ENCODE measurements around the gene PCDHGC4. TPM values are rescaled to one million over a fixed set of nuclear protein-coding genes. Genes with fewer than 3 reads are reported as not detected.

Gene PCDHGC4
- total and polyA plus RNA-seq, 2 of the 13 experiments (the other 11 are each of a cell fraction or from before 2014, with no cell fraction given), result 0.07 TPM; not detected in 1

DNA sequence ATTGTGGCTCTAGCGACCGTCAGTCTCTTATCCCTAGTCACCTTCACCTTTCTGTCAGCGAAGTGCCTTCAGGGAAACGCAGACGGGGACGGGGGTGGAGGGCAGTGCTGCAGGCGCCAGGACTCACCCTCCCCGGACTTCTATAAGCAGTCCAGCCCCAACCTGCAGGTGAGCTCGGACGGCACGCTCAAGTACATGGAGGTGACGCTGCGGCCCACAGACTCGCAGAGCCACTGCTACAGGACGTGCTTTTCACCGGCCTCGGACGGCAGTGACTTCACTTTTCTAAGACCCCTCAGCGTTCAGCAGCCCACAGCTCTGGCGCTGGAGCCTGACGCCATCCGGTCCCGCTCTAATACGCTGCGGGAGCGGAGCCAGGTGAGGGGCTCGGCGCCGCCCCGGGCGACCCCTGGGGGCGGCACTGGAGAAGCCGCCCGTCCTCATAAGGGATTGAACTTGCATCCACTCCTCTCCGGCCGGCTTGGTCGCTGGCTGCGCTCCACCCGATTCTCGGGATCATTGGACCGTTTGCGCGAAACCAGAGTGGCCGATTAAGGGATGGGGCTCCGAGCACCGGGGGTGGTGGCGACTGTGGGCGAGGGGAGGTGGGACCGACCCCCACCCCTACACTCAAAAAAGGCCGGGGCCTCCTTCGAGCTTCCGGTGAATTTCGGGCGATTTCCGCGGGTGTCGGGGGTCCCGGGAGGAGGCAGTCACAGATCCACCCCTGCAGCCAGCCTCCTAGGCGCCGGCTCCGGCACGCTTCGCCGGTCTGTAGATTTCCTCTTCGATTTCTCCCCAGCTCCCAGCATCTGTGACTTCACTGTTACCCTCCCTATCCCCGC, 6.7 kb downstream of the PCDHGC4 start (continued):
- TF ChIP-seq, protein P1, sequence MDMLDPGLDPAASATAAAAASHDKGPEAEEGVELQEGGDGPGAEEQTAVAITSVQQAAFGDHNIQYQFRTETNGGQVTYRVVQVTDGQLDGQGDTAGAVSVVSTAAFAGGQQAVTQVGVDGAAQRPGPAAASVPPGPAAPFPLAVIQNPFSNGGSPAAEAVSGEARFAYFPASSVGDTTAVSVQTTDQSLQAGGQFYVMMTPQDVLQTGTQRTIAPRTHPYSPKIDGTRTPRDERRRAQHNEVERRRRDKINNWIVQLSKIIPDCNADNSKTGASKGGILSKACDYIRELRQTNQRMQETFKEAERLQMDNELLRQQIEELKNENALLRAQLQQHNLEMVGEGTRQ (IDR thresholded peaks at IDR 0.05; ENCODE audit: low read depth, low read length), result no peak
- TF ChIP-seq, protein P1 (CRISPR knock-in tag; IDR thresholded peaks at IDR 0.05; ENCODE audit: borderline replicate concordance), result no peak
- no peak for TF ChIP-seq GPN1 (CRISPR knock-in tag; IDR thresholded peaks at IDR 0.05; ENCODE audit: borderline replicate concordance)
- no peak for TF ChIP-seq ZFP36L1 (CRISPR knock-in tag; IDR thresholded peaks at IDR 0.05)
- no peak for TF ChIP-seq RNF2 (conservative IDR thresholded peaks at IDR 0.05; ENCODE audit: low read depth)
- TF ChIP-seq RORA (CRISPR knock-in tag; IDR thresholded peaks at IDR 0.05), result no peak
- no peak for TF ChIP-seq ZNF350 (CRISPR knock-in tag; IDR thresholded peaks at IDR 0.05; ENCODE audit: borderline replicate concordance, low read depth)
- no peak for TF ChIP-seq TBP (CRISPR knock-in tag; IDR thresholded peaks at IDR 0.05)

DNA sequence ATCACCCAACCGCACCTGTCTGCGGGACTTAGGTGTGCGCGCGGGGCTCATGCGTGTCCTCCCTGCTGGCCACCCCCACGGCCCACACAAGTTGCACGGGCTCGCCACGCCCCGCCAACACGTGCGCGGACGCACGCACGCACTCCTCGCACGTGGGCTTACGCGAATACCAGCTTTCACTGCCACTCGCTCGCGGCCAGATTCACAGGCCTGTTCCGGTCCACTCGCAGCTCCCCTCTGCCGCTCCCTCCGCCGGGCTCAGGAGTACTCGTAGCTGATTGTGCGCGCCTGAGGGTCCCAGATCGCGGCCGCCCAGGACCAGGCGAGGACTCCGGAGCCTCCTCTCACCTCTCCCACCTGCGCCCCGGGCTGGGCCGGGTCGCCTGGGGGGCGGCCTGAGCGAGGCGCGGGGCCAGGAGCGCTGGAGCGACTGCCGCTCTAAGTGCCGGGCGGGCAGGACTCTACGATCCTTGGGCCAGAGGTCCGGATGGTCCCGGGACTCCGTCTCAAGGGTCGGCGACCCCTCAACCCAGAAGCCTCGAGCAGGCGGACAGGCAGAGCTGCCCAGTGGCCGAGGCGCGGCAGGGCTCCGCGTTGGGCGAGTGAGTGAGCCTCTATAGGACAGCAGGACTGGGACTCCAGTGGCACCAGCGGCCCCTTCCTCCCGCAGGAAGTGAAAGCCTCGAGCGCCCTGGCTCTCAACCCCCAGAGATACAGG, 7.5 kb downstream of the PCDHGC4 start:
- no peak for FAIRE-seq
- Histone ChIP-seq H2AFZ (ENCODE audit: low read length) (no peak overlapping the region), H3K79me2 (ENCODE audit: insufficient read depth, low read length) (no peaks in the 10 kb centered on the region), H3K4me3 (replicated peaks in 1 of 3; ENCODE audit: insufficient read depth in 1 of 3, low read depth in 2 of 3, low read length in 3 of 3) (no peak overlapping the region), H3K36me3 (replicated peaks in 1 of 2; ENCODE audit: control insufficient read depth in 1 of 2, insufficient read depth in 2 of 2, low read length in 2 of 2) (no peaks in the 10 kb centered on the region), H3K27ac (ENCODE audit: extremely low read length, insufficient read depth, low read length) (no peak overlapping the region), H3K4me2 (ENCODE audit: low read depth, low read length) (no peak overlapping the region), H3K9ac (ENCODE audit: insufficient read depth, low read depth, low read length) (no peak overlapping the region), H3K9me3 (ENCODE audit: low read length) (no peaks in the 10 kb centered on the region), H3K27me3 (ENCODE audit: control insufficient read depth in 1 of 2, insufficient read depth in 2 of 2, low read length in 2 of 2) (peaks cover 1 to 21% of the 10 kb centered on the region in 2 experiments; a peak in 2 of 5 replicates), H4K20me1 (ENCODE audit: insufficient read depth, low read length) (no peaks in the 10 kb centered on the region), H3K4me1 (ENCODE audit: insufficient read depth, low read length) (no peaks in the 10 kb centered on the region)
- 85% methylated on average over 50 of the region's 68 CpGs for WGBS (ENCODE audit: low lambda C conversion rate)
- intact Hi-C loops (cut with micrococcal nuclease; ENCODE audit: unreplicated experiment), result no loop called here
- CTCF ChIA-PET (ENCODE audit: low intra/inter-chr PET ratio, low total read pairs), result no interaction called here
- no peak for ATAC-seq
- no TSS peak for BruUV-seq (replicated peaks)
- no peak for DNase-seq (ENCODE audit: low spot score)
- POLR2A ChIA-PET, result no interaction called here
- in situ Hi-C loops (cut with HindIII; ENCODE audit: extremely low pct_ligation_motif_present, low pct_unique_long_range_greater_than_20kb), result no loop called here
- TF ChIP-seq SPEN (CRISPR knock-in tag; IDR thresholded peaks at IDR 0.05; ENCODE audit: low read depth), result no peak
- no peak for TF ChIP-seq ZNF550 (CRISPR knock-in tag; IDR thresholded peaks at IDR 0.05; ENCODE audit: borderline replicate concordance)
- TF ChIP-seq ZNF10 (CRISPR knock-in tag; IDR thresholded peaks at IDR 0.05; ENCODE audit: borderline replicate concordance, low read depth), result no peak
- no peak for TF ChIP-seq KDM4B (CRISPR knock-in tag; IDR thresholded peaks at IDR 0.05)
- no peak for TF ChIP-seq HNF4G (IDR thresholded peaks at IDR 0.05; ENCODE audit: borderline replicate concordance, low read depth, low read length)
- TF ChIP-seq HNF4G (CRISPR knock-in tag; IDR thresholded peaks at IDR 0.05; ENCODE audit: borderline replicate concordance, low read depth), result no peak
- TF ChIP-seq, protein P2, sequence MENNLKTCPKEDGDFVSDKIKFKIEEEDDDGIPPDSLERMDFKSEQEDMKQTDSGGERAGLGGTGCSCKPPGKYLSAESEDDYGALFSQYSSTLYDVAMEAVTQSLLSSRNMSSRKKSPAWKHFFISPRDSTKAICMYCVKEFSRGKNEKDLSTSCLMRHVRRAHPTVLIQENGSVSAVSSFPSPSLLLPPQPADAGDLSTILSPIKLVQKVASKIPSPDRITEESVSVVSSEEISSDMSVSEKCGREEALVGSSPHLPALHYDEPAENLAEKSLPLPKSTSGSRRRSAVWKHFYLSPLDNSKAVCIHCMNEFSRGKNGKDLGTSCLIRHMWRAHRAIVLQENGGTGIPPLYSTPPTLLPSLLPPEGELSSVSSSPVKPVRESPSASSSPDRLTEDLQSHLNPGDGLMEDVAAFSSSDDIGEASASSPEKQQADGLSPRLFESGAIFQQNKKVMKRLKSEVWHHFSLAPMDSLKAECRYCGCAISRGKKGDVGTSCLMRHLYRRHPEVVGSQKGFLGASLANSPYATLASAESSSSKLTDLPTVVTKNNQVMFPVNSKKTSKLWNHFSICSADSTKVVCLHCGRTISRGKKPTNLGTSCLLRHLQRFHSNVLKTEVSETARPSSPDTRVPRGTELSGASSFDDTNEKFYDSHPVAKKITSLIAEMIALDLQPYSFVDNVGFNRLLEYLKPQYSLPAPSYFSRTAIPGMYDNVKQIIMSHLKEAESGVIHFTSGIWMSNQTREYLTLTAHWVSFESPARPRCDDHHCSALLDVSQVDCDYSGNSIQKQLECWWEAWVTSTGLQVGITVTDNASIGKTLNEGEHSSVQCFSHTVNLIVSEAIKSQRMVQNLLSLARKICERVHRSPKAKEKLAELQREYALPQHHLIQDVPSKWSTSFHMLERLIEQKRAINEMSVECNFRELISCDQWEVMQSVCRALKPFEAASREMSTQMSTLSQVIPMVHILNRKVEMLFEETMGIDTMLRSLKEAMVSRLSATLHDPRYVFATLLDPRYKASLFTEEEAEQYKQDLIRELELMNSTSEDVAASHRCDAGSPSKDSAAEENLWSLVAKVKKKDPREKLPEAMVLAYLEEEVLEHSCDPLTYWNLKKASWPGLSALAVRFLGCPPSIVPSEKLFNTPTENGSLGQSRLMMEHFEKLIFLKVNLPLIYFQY (CRISPR knock-in tag; IDR thresholded peaks at IDR 0.05; ENCODE audit: borderline replicate concordance), result no peak

All from HepG2 (cell line).